Measurements from ENCODE around the gene SUN2. TPM values are rescaled to one million over a fixed set of nuclear protein-coding genes. Genes with fewer than 3 reads are reported as not detected.

The SUN2 gene
- total RNA-seq, 1 donor, result 190 TPM

- Histone ChIP-seq H3K27me3 (ENCODE audit: insufficient read depth, low read length) (no peaks in the 10 kb centered on the region), H3K4me1 (ENCODE audit: insufficient read depth, low read length) (no peaks in the 10 kb centered on the region), H3K4me3 (ENCODE audit: low read length) (no peak overlapping the region), H3K9me3 (ENCODE audit: low read depth, low read length) (no peaks in the 10 kb centered on the region)
Observed at GRCh38 chr22:38727123-38727522, 28.7 kb downstream of the SUN2 start.

GRCh38 chr22:38725900-38726655 lies 29.7 kb downstream of the SUN2 start:
- Histone ChIP-seq H3K4me1 (ENCODE audit: insufficient read depth, low read length) (no peaks in the 10 kb centered on the region), H3K4me3 (ENCODE audit: low read length) (no peak overlapping the region), H3K27me3 (ENCODE audit: insufficient read depth, low read length) (no peaks in the 10 kb centered on the region), H3K9me3 (ENCODE audit: low read depth, low read length) (no peaks in the 10 kb centered on the region)

GRCh38 chr22:38724926-38725571 lies 30.7 kb downstream of the SUN2 start:
- no peaks in the 10 kb centered on the region for H3K9me3 ChIP-seq (ENCODE audit: low read depth, low read length)
- no peaks in the 10 kb centered on the region for H3K27me3 ChIP-seq (ENCODE audit: insufficient read depth, low read length)
- H3K4me1 ChIP-seq (ENCODE audit: insufficient read depth, low read length), result no peaks in the 10 kb centered on the region
- H3K4me3 ChIP-seq (ENCODE audit: low read length), result no peak overlapping the region

GRCh38 chr22:38724176-38724575 lies 31.6 kb downstream of the SUN2 start:
- Histone ChIP-seq H3K27me3 (ENCODE audit: insufficient read depth, low read length) (no peaks in the 10 kb centered on the region), H3K4me1 (ENCODE audit: insufficient read depth, low read length) (no peaks in the 10 kb centered on the region), H3K9me3 (ENCODE audit: low read depth, low read length) (no peaks in the 10 kb centered on the region), H3K4me3 (ENCODE audit: low read length) (no peak overlapping the region)

GRCh38 chr22:38721551-38721950 lies 34.2 kb downstream of the SUN2 start:
- Histone ChIP-seq H3K4me1 (ENCODE audit: insufficient read depth, low read length) (no peaks in the 10 kb centered on the region), H3K9me3 (ENCODE audit: low read depth, low read length) (no peaks in the 10 kb centered on the region), H3K4me3 (ENCODE audit: low read length) (no peak overlapping the region), H3K27me3 (ENCODE audit: insufficient read depth, low read length) (no peaks in the 10 kb centered on the region)

GRCh38 chr22:38720350-38720749 lies 35.4 kb downstream of the SUN2 start:
- no peaks in the 10 kb centered on the region for H3K27me3 ChIP-seq (ENCODE audit: insufficient read depth, low read length)
- no peaks in the 10 kb centered on the region for H3K4me1 ChIP-seq (ENCODE audit: insufficient read depth, low read length)
- H3K4me3 ChIP-seq (ENCODE audit: low read length), result no peak overlapping the region
- H3K9me3 ChIP-seq (ENCODE audit: low read depth, low read length), result no peaks in the 10 kb centered on the region

GRCh38 chr22:38719196-38719595 lies 36.6 kb downstream of the SUN2 start:
- Histone ChIP-seq H3K27me3 (ENCODE audit: insufficient read depth, low read length) (no peaks in the 10 kb centered on the region), H3K9me3 (ENCODE audit: low read depth, low read length) (no peaks in the 10 kb centered on the region), H3K4me1 (ENCODE audit: insufficient read depth, low read length) (no peaks in the 10 kb centered on the region), H3K4me3 (ENCODE audit: low read length) (no peak overlapping the region)

GRCh38 chr22:38718414-38718813 lies 37.4 kb downstream of the SUN2 start:
- no peaks in the 10 kb centered on the region for H3K9me3 ChIP-seq (ENCODE audit: low read depth, low read length)
- H3K4me1 ChIP-seq (ENCODE audit: insufficient read depth, low read length), result peaks cover 6% of the 10 kb centered on the region
- no peaks in the 10 kb centered on the region for H3K27me3 ChIP-seq (ENCODE audit: insufficient read depth, low read length)
- no peak overlapping the region for H3K4me3 ChIP-seq (ENCODE audit: low read length)

GRCh38 chr22:38717244-38717643 lies 38.6 kb downstream of the SUN2 start:
- Histone ChIP-seq H3K9me3 (ENCODE audit: low read depth, low read length) (no peaks in the 10 kb centered on the region), H3K4me3 (ENCODE audit: low read length) (no peak overlapping the region), H3K4me1 (ENCODE audit: insufficient read depth, low read length) (peaks cover 17% of the 10 kb centered on the region), H3K27me3 (ENCODE audit: insufficient read depth, low read length) (no peaks in the 10 kb centered on the region)

- no peaks in the 10 kb centered on the region for H3K27me3 ChIP-seq (ENCODE audit: insufficient read depth, low read length)
- H3K4me3 ChIP-seq (ENCODE audit: low read length), result no peak overlapping the region
Observed at GRCh38 chr22:38716826-38717225, 39.0 kb downstream of the SUN2 start.

GRCh38 chr22:38716271-38716670 lies 39.5 kb downstream of the SUN2 start:
- H3K4me1 ChIP-seq (ENCODE audit: insufficient read depth, low read length), result peaks cover 19% of the 10 kb centered on the region
- no peaks in the 10 kb centered on the region for H3K9me3 ChIP-seq (ENCODE audit: low read depth, low read length)
- H3K4me3 ChIP-seq (ENCODE audit: low read length), result no peak overlapping the region
- no peaks in the 10 kb centered on the region for H3K27me3 ChIP-seq (ENCODE audit: insufficient read depth, low read length)

More at GRCh38 chr22:38716826-38717225, 39.0 kb downstream of the SUN2 start:
- Histone ChIP-seq H3K9me3 (ENCODE audit: low read depth, low read length) (no peaks in the 10 kb centered on the region), H3K4me1 (ENCODE audit: insufficient read depth, low read length) (peaks cover 19% of the 10 kb centered on the region)

- peaks cover 19% of the 10 kb centered on the region for H3K4me1 ChIP-seq (ENCODE audit: insufficient read depth, low read length)
- no peaks in the 10 kb centered on the region for H3K9me3 ChIP-seq (ENCODE audit: low read depth, low read length)
- no peaks in the 10 kb centered on the region for H3K27me3 ChIP-seq (ENCODE audit: insufficient read depth, low read length)
- H3K4me3 ChIP-seq (ENCODE audit: low read length), result no peak overlapping the region
Observed at GRCh38 chr22:38715852-38716251, 39.9 kb downstream of the SUN2 start.

- Histone ChIP-seq H3K9me3 (ENCODE audit: low read depth, low read length) (no peaks in the 10 kb centered on the region), H3K4me1 (ENCODE audit: insufficient read depth, low read length) (peaks cover 19% of the 10 kb centered on the region), H3K4me3 (ENCODE audit: low read length) (no peak overlapping the region), H3K27me3 (ENCODE audit: insufficient read depth, low read length) (no peaks in the 10 kb centered on the region)
Observed at GRCh38 chr22:38715176-38715764, 40.5 kb downstream of the SUN2 start.

- Histone ChIP-seq H3K9me3 (ENCODE audit: low read depth, low read length) (no peaks in the 10 kb centered on the region), H3K4me1 (ENCODE audit: insufficient read depth, low read length) (peaks cover 30% of the 10 kb centered on the region), H3K4me3 (ENCODE audit: low read length) (no peak overlapping the region), H3K27me3 (ENCODE audit: insufficient read depth, low read length) (no peaks in the 10 kb centered on the region)
Observed at GRCh38 chr22:38713921-38714320, 41.9 kb downstream of the SUN2 start.

- Histone ChIP-seq H3K4me3 (ENCODE audit: low read length) (no peak overlapping the region), H3K4me1 (ENCODE audit: insufficient read depth, low read length) (peaks cover 42% of the 10 kb centered on the region), H3K27me3 (ENCODE audit: insufficient read depth, low read length) (no peaks in the 10 kb centered on the region), H3K9me3 (ENCODE audit: low read depth, low read length) (no peaks in the 10 kb centered on the region)
Observed at GRCh38 chr22:38712486-38713207, 43.2 kb downstream of the SUN2 start.

Measured in mononuclear cell (primary cell).